Activated CD4-positive, alpha-beta T cell treated with anti-CD3 and anti-CD28 coated beads for 36 hours (primary cell): Measurements from ENCODE around the gene CAMK2N2. TPM values are rescaled to one million over a fixed set of nuclear protein-coding genes. Genes with fewer than 3 reads are reported as not detected.

Experiments used
- ATAC-seq: fragments of 200-7000 bp; cut with Tn5 transposase; one replicate; pipeline ENCODE4 v1.10.0; 2021; ENCODE audit warnings: mild to moderate bottlenecking, moderate library complexity
- CTCF ChIA-PET: fragments of 350-600 bp; sonication (Branson Sonifier 250); formaldehyde crosslinking; loops from one replicate; lab custom pipeline; 2021; ENCODE audit warnings: antibody characterized with exemption; lab: Charles Lee
- POLR2A ChIA-PET: fragments of 350-600 bp; sonication (Branson Sonifier 250); formaldehyde crosslinking; loops from one replicate; lab custom pipeline; 2021; ENCODE audit warnings: antibody characterized with exemption, inconsistent platforms; lab: Charles Lee
- DNase-seq: peaks from one replicate; pipeline ENCODE4 v3.0.0-alpha.2; 2020
- H3K27ac Mint-ChIP-seq: one replicate; pipeline ENCODE4 v1.8.0; 2021; ENCODE audit warnings: mixed read lengths
- H3K27me3 Mint-ChIP-seq: one replicate; pipeline ENCODE4 v1.8.0; 2021; ENCODE audit warnings: mixed read lengths
- H3K36me3 Mint-ChIP-seq: one replicate; pipeline ENCODE4 v1.8.0; 2021; ENCODE audit warnings: low read depth, mixed read lengths
- H3K4me1 Mint-ChIP-seq: one replicate; pipeline ENCODE4 v1.8.0; 2021; ENCODE audit warnings: mixed read lengths
- H3K4me3 Mint-ChIP-seq: one replicate; pipeline ENCODE4 v1.8.0; 2021; ENCODE audit warnings: mild to moderate bottlenecking, moderate library complexity, mixed read lengths
- H3K9me3 Mint-ChIP-seq: one replicate; pipeline ENCODE4 v1.8.0; 2021; ENCODE audit warnings: low read depth, mixed read lengths
- intact Hi-C, 2 experiments: fragments of 100-400 bp; cut with DNase I in 1 of 2; cut with micrococcal nuclease in 1 of 2; formaldehyde crosslinking; loops; one replicate each; pipeline versions ENCODE4 v1.14.2 to v1.15.1; 2022 to 2024; cut with DNase I, micrococcal nuclease
- total RNA-seq, 2 experiments: library from RNA; stranded (reverse); gene quantifications; one replicate each; pipeline ENCODE4 v1.2.3, GENCODE V29; 2021

CAMK2N2 gene
- total RNA-seq, 2 experiments from 2014 or later: 0.18 to 0.25 TPM

- H3K4me3 Mint-ChIP-seq: no peak overlapping the region
- H3K36me3 Mint-ChIP-seq: peaks cover 8% of the 10 kb centered on the region
- ATAC-seq (no peak), DNase-seq (no peak)
- no peaks in the 10 kb centered on the region for H3K4me1 Mint-ChIP-seq
- no peak overlapping the region for H3K27ac Mint-ChIP-seq
- ChIA-PET CTCF (interaction anchor here (1.3 to 4.2 kb wide), 3 partner anchors 10 to 12 kb away, joined by 3 to 25 read pairs (median 4); partner anchors contain the start of gene EEF1AKMT4), POLR2A (no interaction called here)
- intact Hi-C loops: loop anchor here in 1 of 2 experiments (10.0 kb wide), 1 partner anchor 685 kb away; the partner anchor contains the start of gene KLHL6
- H3K9me3 Mint-ChIP-seq: no peaks in the 10 kb centered on the region
- H3K27me3 Mint-ChIP-seq: no peaks in the 10 kb centered on the region
Measured at GRCh38 chr3:184239708-184240107, 21.6 kb downstream of the CAMK2N2 start.

- ChIA-PET CTCF (interaction anchor here (0.7 to 4.2 kb wide), 3 partner anchors 11 to 19 kb away, joined by 3 to 25 read pairs (median 4); partner anchors contain the start of gene EEF1AKMT4), POLR2A (no interaction called here)
- Mint-ChIP-seq H3K9me3 (no peaks in the 10 kb centered on the region), H3K27ac (no peak overlapping the region), H3K36me3 (peaks cover 6% of the 10 kb centered on the region), H3K4me3 (no peak overlapping the region), H3K27me3 (no peaks in the 10 kb centered on the region), H3K4me1 (no peaks in the 10 kb centered on the region)
- ATAC-seq: no peak
- intact Hi-C loops: no loop called here
- DNase-seq: no peak
Measured at GRCh38 chr3:184239221-184239620, 22.1 kb downstream of the CAMK2N2 start.

GRCh38 chr3:184238246-184238818 is 23.0 kb downstream of the CAMK2N2 start:
- intact Hi-C loops: no loop called here
- ChIA-PET POLR2A (interaction anchor here (0.6 kb wide), 1 partner anchor 246 kb away, joined by 3 read pairs; no protein-coding TSS in a partner anchor), CTCF (interaction anchor here (0.7 to 4.2 kb wide), 4 partner anchors 11 to 134 kb away, joined by 3 to 25 read pairs (median 4); partner anchors contain the start of gene EEF1AKMT4)
- no peaks in the 10 kb centered on the region for H3K27me3 Mint-ChIP-seq
- ATAC-seq (no peak), DNase-seq (no peak)
- no peaks in the 10 kb centered on the region for H3K9me3 Mint-ChIP-seq
- peaks cover 6% of the 10 kb centered on the region for H3K36me3 Mint-ChIP-seq
- no peak overlapping the region for H3K4me3 Mint-ChIP-seq
- no peak overlapping the region for H3K27ac Mint-ChIP-seq
- H3K4me1 Mint-ChIP-seq: no peaks in the 10 kb centered on the region

GRCh38 chr3:184237807-184238206 is 23.5 kb downstream of the CAMK2N2 start:
- H3K9me3 Mint-ChIP-seq: no peaks in the 10 kb centered on the region
- no peak overlapping the region for H3K27ac Mint-ChIP-seq
- ATAC-seq (no peak), DNase-seq (no peak)
- H3K4me1 Mint-ChIP-seq: no peaks in the 10 kb centered on the region
- H3K27me3 Mint-ChIP-seq: peaks cover 3% of the 10 kb centered on the region
- no peak overlapping the region for H3K4me3 Mint-ChIP-seq
- peaks cover 2% of the 10 kb centered on the region for H3K36me3 Mint-ChIP-seq
- ChIA-PET CTCF (interaction anchor here (0.6 to 2.1 kb wide), 7 partner anchors 8 to 719 kb away, joined by 3 to 10 read pairs (median 3); partner anchors contain the start of genes EEF1AKMT4 and VWA5B2), POLR2A (interaction anchor here (0.6 kb wide), 1 partner anchor 50 kb away, joined by 3 read pairs; no protein-coding TSS in a partner anchor)
- intact Hi-C loops: no loop called here

GRCh38 chr3:184237211-184237610 is 24.1 kb downstream of the CAMK2N2 start:
- peaks cover 9% of the 10 kb centered on the region for H3K27me3 Mint-ChIP-seq
- H3K27ac Mint-ChIP-seq: no peak overlapping the region
- intact Hi-C loops: no loop called here
- POLR2A ChIA-PET: interaction anchor here (0.6 kb wide), 1 partner anchor 49 kb away, joined by 3 read pairs; no protein-coding TSS in a partner anchor
- H3K9me3 Mint-ChIP-seq: no peaks in the 10 kb centered on the region
- DNase-seq (no peak), ATAC-seq (no peak)
- no peaks in the 10 kb centered on the region for H3K4me1 Mint-ChIP-seq
- no peaks in the 10 kb centered on the region for H3K36me3 Mint-ChIP-seq
- CTCF ChIA-PET: interaction anchor here (0.6 to 2.1 kb wide), 6 partner anchors 8 to 720 kb away, joined by 3 to 10 read pairs (median 3); partner anchors contain the start of gene VWA5B2
- H3K4me3 Mint-ChIP-seq: no peak overlapping the region

- Mint-ChIP-seq H3K4me3 (no peak overlapping the region), H3K4me1 (no peaks in the 10 kb centered on the region), H3K9me3 (no peaks in the 10 kb centered on the region), H3K36me3 (no peaks in the 10 kb centered on the region), H3K27ac (no peak overlapping the region), H3K27me3 (peaks cover 14% of the 10 kb centered on the region)
- intact Hi-C loops: no loop called here
- ATAC-seq: no peak
- CTCF ChIA-PET: interaction anchor here (0.6 to 2.1 kb wide), 4 partner anchors 10 to 1497 kb away, joined by 3 to 10 read pairs (median 3); no protein-coding TSS in a partner anchor
- no peak for DNase-seq
- POLR2A ChIA-PET: interaction anchor here (1.0 kb wide), 1 partner anchor 80 kb away, joined by 3 read pairs; no protein-coding TSS in a partner anchor
Measured at GRCh38 chr3:184236636-184237035, 24.7 kb downstream of the CAMK2N2 start.

- Mint-ChIP-seq H3K36me3 (no peaks in the 10 kb centered on the region), H3K27ac (no peak overlapping the region), H3K4me3 (no peak overlapping the region), H3K9me3 (no peaks in the 10 kb centered on the region), H3K27me3 (peaks cover 20% of the 10 kb centered on the region), H3K4me1 (peaks cover 2% of the 10 kb centered on the region)
- ChIA-PET CTCF (interaction anchor here (0.6 to 2.1 kb wide), 2 partner anchors 9 to 1498 kb away, joined by 3 to 10 read pairs; no protein-coding TSS in a partner anchor), POLR2A (interaction anchor here (1.0 kb wide), 1 partner anchor 80 kb away, joined by 3 read pairs; no protein-coding TSS in a partner anchor)
- no peak for ATAC-seq
- no peak for DNase-seq
- intact Hi-C loops: no loop called here
Measured at GRCh38 chr3:184236033-184236410, 25.3 kb downstream of the CAMK2N2 start.

GRCh38 chr3:184235381-184236032 is 25.8 kb downstream of the CAMK2N2 start:
- Mint-ChIP-seq H3K36me3 (no peaks in the 10 kb centered on the region), H3K9me3 (no peaks in the 10 kb centered on the region), H3K27me3 (peaks cover 22% of the 10 kb centered on the region), H3K4me1 (peaks cover 4% of the 10 kb centered on the region), H3K4me3 (no peak overlapping the region), H3K27ac (no peak overlapping the region)
- DNase-seq: no peak
- ChIA-PET CTCF (interaction anchor here (2.1 kb wide), 1 partner anchor 8 kb away, joined by 10 read pairs; no protein-coding TSS in a partner anchor), POLR2A (interaction anchor here (1.0 kb wide), 1 partner anchor 81 kb away, joined by 3 read pairs; no protein-coding TSS in a partner anchor)
- ATAC-seq: no peak
- intact Hi-C loops: no loop called here

GRCh38 chr3:184234671-184235380 is 26.5 kb downstream of the CAMK2N2 start:
- Mint-ChIP-seq H3K36me3 (no peaks in the 10 kb centered on the region), H3K4me1 (peaks cover 4% of the 10 kb centered on the region), H3K4me3 (no peak overlapping the region), H3K27me3 (peaks cover 22% of the 10 kb centered on the region), H3K27ac (no peak overlapping the region), H3K9me3 (no peaks in the 10 kb centered on the region)
- intact Hi-C loops: no loop called here
- ATAC-seq (no peak), DNase-seq (no peak)
- POLR2A ChIA-PET: no interaction called here
- CTCF ChIA-PET: interaction anchor here (1.0 kb wide), 1 partner anchor 14 kb away, joined by 3 read pairs; no protein-coding TSS in a partner anchor

GRCh38 chr3:184234224-184234623 is 27.1 kb downstream of the CAMK2N2 start:
- H3K27ac Mint-ChIP-seq: no peak overlapping the region
- ChIA-PET CTCF (interaction anchor here (1.0 kb wide), 1 partner anchor 13 kb away, joined by 3 read pairs; no protein-coding TSS in a partner anchor), POLR2A (no interaction called here)
- intact Hi-C loops: no loop called here
- DNase-seq (no peak), ATAC-seq (no peak)
- H3K36me3 Mint-ChIP-seq: no peaks in the 10 kb centered on the region
- H3K27me3 Mint-ChIP-seq: peaks cover 24% of the 10 kb centered on the region
- H3K4me3 Mint-ChIP-seq: no peak overlapping the region
- no peaks in the 10 kb centered on the region for H3K9me3 Mint-ChIP-seq
- peaks cover 4% of the 10 kb centered on the region for H3K4me1 Mint-ChIP-seq
